Heart right ventricle (tissue), 16 donors: ENCODE measurements around the gene MYLK. TPM values are rescaled to one million over a fixed set of nuclear protein-coding genes. Genes with fewer than 3 reads are reported as not detected.

ENCODE experiments used
- ATAC-seq, 8 donors: fragments of 200-7000 bp; cut with Tn5 transposase; one replicate each; pipeline ENCODE4 v1.9.1; 2020; ENCODE audit warnings: mild to moderate bottlenecking in 8 of 8, moderate library complexity in 8 of 8, moderate number of reproducible peaks in 1 of 8
- DNase-seq, 2 donors: peaks; one replicate each; pipeline ENCODE4 v3.0.0-alpha.2; 2020
- H3K27ac ChIP-seq, 10 donors: fragments of 200-600 bp; sonication (generic) in 2 of 10; one replicate each; pipeline versions ENCODE4 v1.5.0 to v1.8.0; 2020 to 2022; ENCODE audit warnings: mild to moderate bottlenecking in 3 of 10
- H3K27me3 ChIP-seq, 7 donors: fragments of 200-600 bp; one replicate each; pipeline ENCODE4 v1.8.0; 2021 to 2022; ENCODE audit warnings: mild to moderate bottlenecking in 2 of 7
- H3K36me3 ChIP-seq, 9 donors: fragments of 200-600 bp; sonication (generic) in 1 of 9; one replicate each; pipeline versions ENCODE4 v1.5.0 to v1.8.0; 2020 to 2022; ENCODE audit warnings: mild to moderate bottlenecking in 2 of 9
- H3K4me1 ChIP-seq, 9 donors: fragments of 200-600 bp; sonication (generic) in 1 of 9; one replicate each; pipeline versions ENCODE4 v1.5.0 to v1.8.0; 2020 to 2022; ENCODE audit warnings: mild to moderate bottlenecking in 4 of 9
- H3K4me3 ChIP-seq, 10 donors: fragments of 200-600 bp; sonication (generic) in 2 of 10; one replicate each; pipeline versions ENCODE4 v1.5.0 to v1.8.0; 2020 to 2022; ENCODE audit warnings: mild to moderate bottlenecking in 7 of 10, moderate library complexity in 2 of 10
- H3K9me3 ChIP-seq, 11 donors: fragments of 200-600 bp in 10 of 11; sonication (generic) in 2 of 11; one replicate each; pipeline versions ENCODE4 v1.5.0 to v1.8.0; 2013 to 2022; ENCODE audit warnings: mild to moderate bottlenecking in 2 of 11, control low read depth in 1 of 11, moderate library complexity in 1 of 11
- WGBS, 2 donors: extraction: QIAGEN DNeasy Blood & Tissue Kit; methylation state at CpG; one replicate each; pipeline ENCODE4 v1.1.7; 2013; ENCODE audit warnings: inconsistent platforms in 1 of 2; 5-methylcytosine and 5-hydroxymethylcytosine counted together
- intact Hi-C, 10 donors: fragments of 100-400 bp; cut with DNase I; formaldehyde crosslinking; loops; one replicate each; pipeline versions ENCODE4 v1.11.1 to v1.14.2; 2022
- polyA plus RNA-seq, 2 donors: library from polyadenylated mRNA; stranded (reverse); fragments of 200-250 nt; gene quantifications; one replicate each; pipeline ENCODE4 v1.2.3, GENCODE V29; 2013
- total RNA-seq, 10 donors: library from RNA; stranded (reverse); fragmentation: NEBNext Ultra II Directional in 3 of 10; extraction: Animal tissue kit (Norgen Biotek cat#: 25700) in 3 of 10; gene quantifications; one replicate each; pipeline versions ENCODE4 v1.2.1 to v1.2.4, GENCODE V29; 2021 to 2023
- TF ChIP-seq, protein P1 (sequence below), 9 donors: fragments of 200-600 bp; sonication (generic) in 2 of 9; IDR thresholded peaks; one replicate each; pipeline versions ENCODE4 v1.5.0 to v1.8.0; 2021 to 2022; ENCODE audit warnings: antibody characterized with exemption in 9 of 9, mild to moderate bottlenecking in 5 of 9, moderate library complexity in 1 of 9
- donor health status: Arrhythmogenic right ventricular cardiomyopathy.
- donor health status: ischemic (EF 13 %, LVEDD 7.1; RV severe dilation, severe dysfunction).
- donor health status: healthy with polysubstance abuse.
- donor health status: DM: no; HTN: yes; CAD: no.
- donor health status: DM: no; HTN: no; CAD: no.
- donor health status: ischemic (EF 25% LVEDD 6.9; RV normal size, moderate dysfunction).
- donor health status: ischemic (EF 25% LVEDD 5.7; RV mildly dilated, moderate dysfunction).
- donor health status: healthy.
- donor health status: DM: yes; HTN: yes; CAD: no.
- donor health status: Ischemic cardiomyopathy.
- donor health status: ischemic (EF 35%, LVEDD 5.7; RV mildly dilated, moderate dysfunction).
- donor health status: nonischemic (EF 11% LVEDD 7.7; RV severe dilation, severe dysfunction).
- donor health status: DM: yes; HTN: yes; CAD: no.
- donor health status: PGD.
- donor health status: ischemic (EF 29% LVEDD 5.4; RV normal size, mild dysfunction).
- donor health status: nonischemic (EF 23%, LVEDD 6.1; RV moderate dilation, normal function).

Gene MYLK
- total and polyA plus RNA-seq, 12 donors, result 5.6 to 20.6 (median 11.6) TPM

DNA sequence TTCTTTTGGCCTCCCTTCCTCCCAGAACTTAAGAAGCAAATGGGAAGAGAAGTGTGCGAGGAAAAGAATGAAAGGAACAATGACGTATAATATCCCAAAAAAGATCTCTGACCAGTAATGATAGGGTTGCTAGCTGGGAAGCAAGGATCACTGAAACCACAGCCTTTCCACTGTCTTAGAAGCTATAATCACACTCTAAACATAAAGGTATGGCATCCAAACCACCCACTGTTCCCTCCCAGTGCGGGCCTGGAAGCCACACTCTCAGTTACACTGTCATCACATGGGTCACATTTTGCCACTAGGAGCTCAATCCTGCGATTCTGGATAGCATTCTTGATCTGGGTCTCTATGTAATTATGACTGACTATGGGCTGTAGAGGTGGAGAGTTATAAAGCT, 167.7 kb downstream of the MYLK start:
- ATAC-seq, result no peak
- no peak for DNase-seq
- Histone ChIP-seq H3K27me3 (no peaks in the 10 kb centered on the region), H3K9me3 (no peaks in the 10 kb centered on the region), H3K4me1 (peaks cover 7 to 38% (median 28%) of the 10 kb centered on the region in 9 donors), H3K4me3 (no peak overlapping the region), H3K36me3 (no peaks in the 10 kb centered on the region), H3K27ac (no peak overlapping the region)
- TF ChIP-seq, protein P1, sequence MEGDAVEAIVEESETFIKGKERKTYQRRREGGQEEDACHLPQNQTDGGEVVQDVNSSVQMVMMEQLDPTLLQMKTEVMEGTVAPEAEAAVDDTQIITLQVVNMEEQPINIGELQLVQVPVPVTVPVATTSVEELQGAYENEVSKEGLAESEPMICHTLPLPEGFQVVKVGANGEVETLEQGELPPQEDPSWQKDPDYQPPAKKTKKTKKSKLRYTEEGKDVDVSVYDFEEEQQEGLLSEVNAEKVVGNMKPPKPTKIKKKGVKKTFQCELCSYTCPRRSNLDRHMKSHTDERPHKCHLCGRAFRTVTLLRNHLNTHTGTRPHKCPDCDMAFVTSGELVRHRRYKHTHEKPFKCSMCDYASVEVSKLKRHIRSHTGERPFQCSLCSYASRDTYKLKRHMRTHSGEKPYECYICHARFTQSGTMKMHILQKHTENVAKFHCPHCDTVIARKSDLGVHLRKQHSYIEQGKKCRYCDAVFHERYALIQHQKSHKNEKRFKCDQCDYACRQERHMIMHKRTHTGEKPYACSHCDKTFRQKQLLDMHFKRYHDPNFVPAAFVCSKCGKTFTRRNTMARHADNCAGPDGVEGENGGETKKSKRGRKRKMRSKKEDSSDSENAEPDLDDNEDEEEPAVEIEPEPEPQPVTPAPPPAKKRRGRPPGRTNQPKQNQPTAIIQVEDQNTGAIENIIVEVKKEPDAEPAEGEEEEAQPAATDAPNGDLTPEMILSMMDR (IDR thresholded peaks at IDR 0.05), result no peak
- intact Hi-C loops, result loop anchor here in 2 of 10 donors (5.0 kb wide), 1 partner anchor 64 kb away; no protein-coding TSS in a partner anchor
- 85 to 87% methylated on average over 4 of the region's 4 CpGs for WGBS, 2 donors

DNA sequence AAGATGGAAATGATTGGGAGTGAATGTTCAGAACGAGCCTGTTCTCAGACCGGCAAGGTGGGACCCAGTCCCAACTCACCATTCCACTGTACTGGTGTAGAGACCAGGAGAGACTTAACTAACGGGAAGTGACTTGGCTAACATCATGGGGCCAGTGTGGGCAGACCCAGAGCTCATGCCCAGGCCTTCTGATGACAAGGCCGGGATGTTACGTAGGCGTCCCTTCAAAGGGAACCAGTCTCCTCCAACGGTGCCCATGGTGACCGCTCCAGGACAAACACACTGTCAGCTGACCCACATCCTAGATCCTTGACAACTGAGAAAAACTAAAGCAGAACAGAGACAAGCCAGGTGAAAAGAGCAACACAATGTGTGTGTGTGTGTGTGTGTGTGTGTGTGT, 170.9 kb downstream of the MYLK start:
- ATAC-seq (peak in 5 of 8 donors; percentile 36 to 96 (median 60)), DNase-seq (no peak)
- H3K36me3 ChIP-seq, result no peaks in the 10 kb centered on the region
- intact Hi-C loops, result no loop called here
- H3K4me3 ChIP-seq, result no peak overlapping the region
- H3K27ac ChIP-seq, result peak overlapping the region in 1 of 10 donors; percentile 3
- 83 to 84% methylated on average over 8 of the region's 8 CpGs for WGBS, 2 donors
- H3K4me1 ChIP-seq, result peaks cover 4 to 18% (median 12%) of the 10 kb centered on the region in 9 donors
- TF ChIP-seq, protein P1 (IDR thresholded peaks at IDR 0.05), result no peak
- no peaks in the 10 kb centered on the region for H3K9me3 ChIP-seq
- H3K27me3 ChIP-seq, result no peaks in the 10 kb centered on the region

DNA sequence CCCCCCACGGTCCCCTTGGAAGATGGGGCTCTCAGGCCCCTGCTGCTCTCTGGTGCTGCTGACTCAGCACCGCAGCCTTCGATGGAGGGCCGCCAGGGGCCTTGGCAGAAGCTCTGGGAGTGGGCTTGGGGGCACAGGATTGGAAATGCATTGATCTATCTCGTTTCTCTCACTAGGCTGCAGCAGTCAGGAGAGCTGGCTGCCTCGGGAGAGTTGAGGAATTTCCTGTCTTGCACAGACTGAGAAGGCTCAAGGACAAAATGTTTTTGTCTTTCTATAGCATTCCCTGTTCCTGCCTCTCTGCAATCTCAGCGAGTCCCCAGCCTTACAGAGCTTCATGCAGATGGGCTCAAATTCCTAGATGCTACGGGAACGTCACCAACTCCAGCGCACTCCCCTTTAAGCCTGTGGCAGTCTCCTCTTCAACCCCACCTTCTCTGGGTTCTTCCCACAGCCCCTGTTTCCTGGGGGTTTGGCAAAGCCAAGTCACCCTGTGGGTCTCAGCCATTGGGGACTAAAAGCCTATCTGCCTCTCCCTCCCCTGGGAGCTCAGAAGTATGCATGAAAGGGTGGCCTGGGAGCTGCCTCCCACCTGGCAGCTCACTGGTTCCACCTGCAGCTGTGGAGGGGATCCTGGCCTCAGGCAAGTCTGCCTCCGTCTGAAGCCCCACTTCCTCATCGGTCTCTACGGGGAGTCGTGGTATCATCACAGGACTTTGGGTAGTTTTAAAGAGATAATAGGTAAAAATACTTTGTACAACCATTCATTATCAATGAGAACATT, 171.9 kb downstream of the MYLK start:
- intact Hi-C loops, result no loop called here
- WGBS, 2 donors, result 54 to 56% methylated on average over 14 of the region's 14 CpGs
- DNase-seq, result no peak
- TF ChIP-seq, protein P1 (IDR thresholded peaks at IDR 0.05), result no peak
- Histone ChIP-seq H3K27me3 (no peaks in the 10 kb centered on the region), H3K36me3 (no peaks in the 10 kb centered on the region), H3K4me1 (peaks cover 4 to 18% (median 12%) of the 10 kb centered on the region in 9 donors), H3K9me3 (no peaks in the 10 kb centered on the region), H3K4me3 (no peak overlapping the region), H3K27ac (peak overlapping the region in 5 of 10 donors; percentile 3 to 45 (median 43))
- ATAC-seq, result peak in 7 of 8 donors; percentile 14 to 69 (median 44)

DNA sequence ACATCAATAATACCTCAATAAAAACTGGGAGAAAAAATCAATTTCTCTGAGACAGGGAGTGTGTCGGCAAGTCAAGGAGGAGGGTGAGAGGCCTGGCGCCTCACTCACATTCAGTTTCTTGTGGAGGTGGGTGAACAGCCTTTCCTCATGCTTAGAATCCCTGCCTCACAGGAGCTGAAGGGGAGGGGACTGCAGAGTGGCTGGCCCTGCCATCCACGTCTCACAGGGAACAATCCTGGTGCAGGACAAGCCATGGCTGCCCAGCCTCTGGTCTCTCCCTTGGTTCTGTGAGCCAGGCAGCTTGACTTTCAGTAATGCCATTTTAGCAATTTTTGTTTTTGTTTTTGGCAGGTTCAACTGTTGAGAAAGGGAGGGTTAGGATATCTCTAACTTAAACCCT, 172.8 kb downstream of the MYLK start:
- DNase-seq, result no peak
- Histone ChIP-seq H3K4me3 (no peak overlapping the region), H3K27me3 (no peaks in the 10 kb centered on the region), H3K27ac (peak overlapping the region in 1 of 10 donors; percentile 45), H3K36me3 (no peaks in the 10 kb centered on the region), H3K9me3 (no peaks in the 10 kb centered on the region), H3K4me1 (peaks cover 4 to 18% (median 12%) of the 10 kb centered on the region in 9 donors)
- intact Hi-C loops, result no loop called here
- TF ChIP-seq, protein P1 (IDR thresholded peaks at IDR 0.05), result no peak
- no peak for ATAC-seq
- WGBS, 2 donors, result 93 to 96% methylated on average over 3 of the region's 3 CpGs
